Cardiac septum (tissue), 1 donor: ENCODE data around the gene SMCHD1. TPM values are rescaled to one million over a fixed set of nuclear protein-coding genes. Genes with fewer than 3 reads are reported as not detected.
"Not testable (repeated sequence)": the region's sequence is repeated elsewhere in the genome, so short reads cannot be mapped to it uniquely, and the experiment has no call there.

Experiments
- DNase-seq: peaks from one replicate; pipeline ENCODE4 v3.0.0-alpha.2; 2020; ENCODE audit warnings: low spot score
- intact Hi-C: fragments of 100-400 bp; cut with DNase I; formaldehyde crosslinking; loops from one replicate; pipeline ENCODE4 v1.14.0; 2022
- total RNA-seq: library from RNA; stranded (reverse); fragmentation: NEBNext Ultra II Directional; extraction: Animal tissue kit (Norgen Biotek cat#: 25700); gene quantifications from one replicate; pipeline ENCODE4 v1.2.1, GENCODE V29; 2021
- donor health status: DM: no; HTN: no; CAD: no.

Gene SMCHD1
- total RNA-seq, 1 donor from 2014 or later = 34.8 TPM

- intact Hi-C loops = no loop called here
- no peak for DNase-seq
Observed at GRCh38 chr18:2845172-2845571, 189.6 kb downstream of the SMCHD1 start.

GRCh38 chr18:2846636-2847316 is 191.2 kb downstream of the SMCHD1 start, which contains the start of gene EMILIN2:
Gene EMILIN2 (plus strand): TSS chr18:2847006. CDS start chr18:2847189, 183 bp downstream.
- DNase-seq = peak; percentile 90
- intact Hi-C loops = no loop called here

GRCh38 chr18:2847317-2848246 is 192.1 kb downstream of the SMCHD1 start:
- intact Hi-C loops = no loop called here
- no peak for DNase-seq

GRCh38 chr18:2848247-2849246 is 193.0 kb downstream of the SMCHD1 start:
- DNase-seq = no peak
- intact Hi-C loops = no loop called here

- DNase-seq = no peak
- intact Hi-C loops = no loop called here
Observed at GRCh38 chr18:2850816-2851215, 195.3 kb downstream of the SMCHD1 start.

- intact Hi-C loops = no loop called here
Observed at GRCh38 chr18:2851771-2852170, 196.2 kb downstream of the SMCHD1 start.

GRCh38 chr18:2852460-2852859 is 196.9 kb downstream of the SMCHD1 start:
- DNase-seq, intact Hi-C loops: not testable (repeated sequence)

More at GRCh38 chr18:2851771-2852170, 196.2 kb downstream of the SMCHD1 start:
- no peak for DNase-seq

- intact Hi-C loops = no loop called here
- no peak for DNase-seq
Observed at GRCh38 chr18:2853173-2853925, 197.8 kb downstream of the SMCHD1 start.

- intact Hi-C loops = no loop called here
- DNase-seq = no peak
Observed at GRCh38 chr18:2853926-2854664, 198.6 kb downstream of the SMCHD1 start.

Other genes with a start within 250 kb of the SMCHD1 start
- 7.0 TPM for gene METTL4, start 84.2 kb upstream of the SMCHD1 start, total RNA-seq
- 0.57 TPM for gene NDC80, start 84.2 kb upstream of the SMCHD1 start, total RNA-seq
- 11.1 TPM for gene EMILIN2, start 191.3 kb downstream of the SMCHD1 start, total RNA-seq